Caco-2 (cell line): Measurements from ENCODE around the gene CELF5. TPM values are rescaled to one million over a fixed set of nuclear protein-coding genes. Genes with fewer than 3 reads are reported as not detected.

Experiments used
- BruUV-seq: library from RNA; stranded (reverse); fragments of 400-500 nt; replicated peaks from 2 replicates; lab custom pipeline; 2021; lab: Mats Ljungman, UMichigan
- CTCF ChIA-PET: fragments of 300-600 bp; sonication (Branson Sonifier 250); formaldehyde crosslinking; loops from one replicate; lab custom pipeline; 2022; ENCODE audit warnings: antibody characterized with exemption; lab: Charles Lee
- POLR2A ChIA-PET: fragments of 300-600 bp; sonication (Branson Sonifier 250); formaldehyde crosslinking; loops from one replicate; lab custom pipeline; 2022; ENCODE audit warnings: antibody characterized with exemption; lab: Charles Lee
- DNase-seq, 2 experiments: peaks; one replicate each; pipeline versions ENCODE4 v3.0.0 to v3.0.0-alpha.2; 2020 to 2022
- H3K27me3 ChIP-seq: replicated peaks from 2 replicates; pipeline ENCODE4 v1.6.0; 2011; ENCODE audit warnings: low read length; ENCODE audit not compliant: control insufficient read depth, insufficient read depth
- H3K36me3 ChIP-seq: 2 replicates; pipeline ENCODE4 v1.5.1; 2011; ENCODE audit warnings: low read length; ENCODE audit not compliant: control insufficient read depth, insufficient read depth
- H3K4me1 ChIP-seq: fragments of 250-450 bp; sonication (Bioruptor Pico); 2 replicates; pipeline ENCODE4 v1.5.1; 2020; ENCODE audit warnings: mild to moderate bottlenecking
- H3K4me3 ChIP-seq: 2 replicates; pipeline ENCODE4 v1.5.1; 2011; ENCODE audit warnings: low read depth, mild to moderate bottlenecking, control low read depth, low read length
- H3K9me3 ChIP-seq: fragments of 250-450 bp; sonication (Bioruptor Pico); 2 replicates; pipeline ENCODE4 v1.5.1; 2020; ENCODE audit warnings: mild to moderate bottlenecking, moderate library complexity
- H3K27ac Mint-ChIP-seq: one replicate; pipeline ENCODE4 v1.8.0; 2022; ENCODE audit warnings: mixed read lengths; ENCODE audit not compliant: unreplicated experiment
- H3K27me3 Mint-ChIP-seq: one replicate; pipeline ENCODE4 v1.8.0; 2022; ENCODE audit warnings: mixed read lengths; ENCODE audit not compliant: insufficient read depth, unreplicated experiment
- H3K36me3 Mint-ChIP-seq: one replicate; pipeline ENCODE4 v1.8.0; 2022; ENCODE audit warnings: mild to moderate bottlenecking, mixed read lengths; ENCODE audit not compliant: insufficient read depth, unreplicated experiment
- H3K4me1 Mint-ChIP-seq: one replicate; pipeline ENCODE4 v1.8.0; 2022; ENCODE audit warnings: low read depth, mixed read lengths; ENCODE audit not compliant: unreplicated experiment
- H3K4me3 Mint-ChIP-seq: one replicate; pipeline ENCODE4 v1.8.0; 2022; ENCODE audit warnings: mild to moderate bottlenecking, moderate library complexity, mixed read lengths; ENCODE audit not compliant: unreplicated experiment
- H3K9me3 Mint-ChIP-seq: one replicate; pipeline ENCODE4 v1.8.0; 2022; ENCODE audit warnings: mixed read lengths; ENCODE audit not compliant: unreplicated experiment
- intact Hi-C: fragments of 100-400 bp; cut with micrococcal nuclease; formaldehyde crosslinking; loops from one replicate; pipeline ENCODE4 v1.10.0; 2022; ENCODE audit not compliant: unreplicated experiment
- total RNA-seq: library from RNA; stranded (reverse); gene quantifications from 2 replicates; pipeline ENCODE4 v1.2.3, GENCODE V29; 2022
- TF ChIP-seq, protein P1 (sequence below), 2 experiments: fragments of 200-600 bp in 1 of 2; IDR thresholded peaks; 1 replicate in 1 of 2; 2 replicates in 1 of 2; pipeline versions ENCODE4 v1.5.1 to v1.8.0; 2011 to 2022; ENCODE audit warnings: antibody characterized with exemption in 1 of 2, control low read depth in 1 of 2, inconsistent platforms in 1 of 2, low read depth in 1 of 2, low read length in 1 of 2, mild to moderate bottlenecking in 1 of 2, moderate library complexity in 1 of 2; ENCODE audit not compliant: insufficient read depth in 1 of 2, severe bottlenecking in 1 of 2, unreplicated experiment in 1 of 2

Gene CELF5
- total RNA-seq, 1 experiment from 2014 or later = 0.07 TPM

DNA sequence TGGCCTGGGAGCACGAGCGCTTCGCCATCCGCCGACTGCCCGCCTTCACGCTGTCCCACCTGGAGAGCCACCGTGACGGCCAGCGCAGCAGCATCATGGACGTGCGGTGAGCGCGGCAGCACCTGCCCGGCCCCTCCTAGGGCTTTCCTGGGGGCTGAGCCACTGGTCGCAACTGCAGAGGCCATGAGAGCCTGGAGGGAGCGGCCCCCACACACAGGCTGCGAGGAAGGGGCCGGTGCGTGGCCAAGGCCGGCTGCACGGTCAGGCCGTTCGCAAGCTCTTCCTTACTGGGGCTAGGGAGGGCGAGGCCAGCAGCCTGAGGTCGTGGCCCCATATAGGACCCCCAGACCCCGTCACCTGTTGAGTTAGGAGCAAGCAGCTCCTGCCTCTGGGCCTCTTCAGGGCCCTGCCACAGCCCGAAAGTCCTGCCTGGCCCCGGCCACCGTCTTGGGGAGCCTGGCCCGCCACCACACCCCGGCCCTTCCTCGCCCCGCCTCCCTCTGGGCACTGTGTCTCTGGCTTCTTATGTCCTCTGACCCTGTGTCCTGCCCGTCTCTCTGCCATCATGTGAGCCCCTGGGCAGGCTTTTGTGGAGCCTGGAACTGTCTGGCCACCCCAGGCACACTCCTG is 19.7 kb upstream of the CELF5 start:
- H3K4me3 Mint-ChIP-seq = no peak overlapping the region
- H3K27me3 Mint-ChIP-seq = no peaks in the 10 kb centered on the region
- H3K27ac Mint-ChIP-seq = no peak overlapping the region
- H3K4me1 ChIP-seq = no peaks in the 10 kb centered on the region
- no TSS peak for BruUV-seq
- ChIA-PET CTCF (no interaction called here), POLR2A (no interaction called here)
- H3K4me1 Mint-ChIP-seq = no peaks in the 10 kb centered on the region
- H3K36me3 ChIP-seq = no peaks in the 10 kb centered on the region
- intact Hi-C loops = no loop called here
- H3K9me3 ChIP-seq = no peaks in the 10 kb centered on the region
- TF ChIP-seq, protein P1, sequence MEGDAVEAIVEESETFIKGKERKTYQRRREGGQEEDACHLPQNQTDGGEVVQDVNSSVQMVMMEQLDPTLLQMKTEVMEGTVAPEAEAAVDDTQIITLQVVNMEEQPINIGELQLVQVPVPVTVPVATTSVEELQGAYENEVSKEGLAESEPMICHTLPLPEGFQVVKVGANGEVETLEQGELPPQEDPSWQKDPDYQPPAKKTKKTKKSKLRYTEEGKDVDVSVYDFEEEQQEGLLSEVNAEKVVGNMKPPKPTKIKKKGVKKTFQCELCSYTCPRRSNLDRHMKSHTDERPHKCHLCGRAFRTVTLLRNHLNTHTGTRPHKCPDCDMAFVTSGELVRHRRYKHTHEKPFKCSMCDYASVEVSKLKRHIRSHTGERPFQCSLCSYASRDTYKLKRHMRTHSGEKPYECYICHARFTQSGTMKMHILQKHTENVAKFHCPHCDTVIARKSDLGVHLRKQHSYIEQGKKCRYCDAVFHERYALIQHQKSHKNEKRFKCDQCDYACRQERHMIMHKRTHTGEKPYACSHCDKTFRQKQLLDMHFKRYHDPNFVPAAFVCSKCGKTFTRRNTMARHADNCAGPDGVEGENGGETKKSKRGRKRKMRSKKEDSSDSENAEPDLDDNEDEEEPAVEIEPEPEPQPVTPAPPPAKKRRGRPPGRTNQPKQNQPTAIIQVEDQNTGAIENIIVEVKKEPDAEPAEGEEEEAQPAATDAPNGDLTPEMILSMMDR (IDR thresholded peaks at IDR 0.05; ENCODE audit: insufficient read depth in 1 of 2, low read depth in 1 of 2, low read length in 1 of 2, severe bottlenecking in 1 of 2, unreplicated experiment in 1 of 2) = no peak
- no peak for DNase-seq
- no peaks in the 10 kb centered on the region for H3K9me3 Mint-ChIP-seq
- H3K36me3 Mint-ChIP-seq = peaks cover 17% of the 10 kb centered on the region
- no peaks in the 10 kb centered on the region for H3K27me3 ChIP-seq
- H3K4me3 ChIP-seq = no peak overlapping the region

DNA sequence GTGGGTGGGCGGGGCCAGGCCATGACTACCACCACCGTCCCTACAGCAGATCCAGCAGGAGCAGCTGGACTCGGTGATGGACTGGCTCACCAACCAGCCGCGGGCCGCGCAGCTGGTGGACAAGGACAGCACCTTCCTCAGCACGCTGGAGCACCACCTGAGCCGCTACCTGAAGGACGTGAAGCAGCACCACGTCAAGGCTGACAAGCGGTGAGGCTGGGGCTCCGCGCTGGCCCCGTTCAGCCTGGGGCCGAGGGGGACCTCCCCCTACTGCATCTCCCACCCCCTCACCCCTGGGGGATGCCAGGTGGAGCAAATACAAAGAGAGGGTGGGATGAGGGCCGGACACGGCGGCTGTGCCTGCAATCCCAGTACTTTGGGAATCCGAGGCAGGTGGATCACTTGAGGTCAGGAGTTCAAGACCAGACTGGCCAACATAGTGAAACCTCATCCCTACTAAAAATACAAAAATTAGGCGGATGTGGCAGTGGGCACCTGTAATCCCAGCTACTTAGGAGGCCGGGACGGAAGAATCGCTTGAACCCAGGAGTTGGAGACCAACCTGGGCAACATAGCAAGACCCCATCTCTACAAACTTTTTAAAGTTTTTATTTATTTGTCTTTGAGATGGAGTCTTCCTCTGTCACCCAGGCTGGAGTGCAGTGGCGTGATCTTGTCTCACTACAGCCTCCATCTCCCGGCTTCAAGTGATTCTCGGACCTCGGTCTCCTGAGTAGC is 18.1 kb upstream of the CELF5 start:
- Mint-ChIP-seq H3K4me3 (no peak overlapping the region), H3K4me1 (no peaks in the 10 kb centered on the region), H3K36me3 (peaks cover 25% of the 10 kb centered on the region), H3K27ac (no peak overlapping the region), H3K9me3 (no peaks in the 10 kb centered on the region), H3K27me3 (no peaks in the 10 kb centered on the region)
- ChIA-PET CTCF (no interaction called here), POLR2A (no interaction called here)
- intact Hi-C loops = no loop called here
- H3K27me3 ChIP-seq = no peaks in the 10 kb centered on the region
- no peaks in the 10 kb centered on the region for H3K36me3 ChIP-seq
- no peak for DNase-seq
- no TSS peak for BruUV-seq
- H3K4me3 ChIP-seq = no peak overlapping the region
- no peaks in the 10 kb centered on the region for H3K4me1 ChIP-seq
- TF ChIP-seq, protein P1 (IDR thresholded peaks at IDR 0.05; ENCODE audit: insufficient read depth in 1 of 2, low read depth in 1 of 2, low read length in 1 of 2, severe bottlenecking in 1 of 2, unreplicated experiment in 1 of 2) = no peak
- H3K9me3 ChIP-seq = no peaks in the 10 kb centered on the region

DNA sequence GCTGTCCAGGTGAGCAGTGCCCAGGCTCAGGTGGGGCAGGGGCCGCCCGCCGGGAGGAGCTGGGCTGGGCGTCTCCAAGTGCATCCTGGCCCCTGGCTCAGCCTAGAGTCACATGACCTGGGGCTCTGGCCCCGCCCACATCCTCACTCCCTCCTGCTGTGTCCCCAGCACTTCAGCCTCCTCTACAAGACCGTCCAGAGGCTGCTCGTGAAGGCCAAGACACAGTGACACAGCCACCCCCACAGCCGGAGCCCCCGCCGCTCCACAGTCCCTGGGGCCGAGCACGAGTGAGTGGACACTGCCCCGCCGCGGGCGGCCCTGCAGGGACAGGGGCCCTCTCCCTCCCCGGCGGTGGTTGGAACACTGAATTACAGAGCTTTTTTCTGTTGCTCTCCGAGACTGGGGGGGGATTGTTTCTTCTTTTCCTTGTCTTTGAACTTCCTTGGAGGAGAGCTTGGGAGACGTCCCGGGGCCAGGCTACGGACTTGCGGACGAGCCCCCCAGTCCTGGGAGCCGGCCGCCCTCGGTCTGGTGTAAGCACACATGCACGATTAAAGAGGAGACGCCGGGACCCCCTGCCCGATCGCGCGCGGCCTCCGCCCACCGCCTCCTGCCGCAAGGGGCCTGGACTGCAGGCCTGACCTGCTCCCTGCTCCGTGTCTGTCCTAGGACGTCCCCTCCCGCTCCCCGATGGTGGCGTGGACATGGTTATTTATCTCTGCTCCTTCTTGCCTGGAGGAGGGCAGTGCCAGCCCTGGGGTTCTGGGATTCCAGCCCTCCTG is 16.8 kb upstream of the CELF5 start:
- intact Hi-C loops = no loop called here
- H3K27me3 Mint-ChIP-seq = no peaks in the 10 kb centered on the region
- ChIA-PET POLR2A (no interaction called here), CTCF (no interaction called here)
- Histone ChIP-seq H3K36me3 (no peaks in the 10 kb centered on the region), H3K4me3 (no peak overlapping the region), H3K9me3 (no peaks in the 10 kb centered on the region), H3K4me1 (no peaks in the 10 kb centered on the region), H3K27me3 (no peaks in the 10 kb centered on the region)
- H3K9me3 Mint-ChIP-seq = no peaks in the 10 kb centered on the region
- no peak for DNase-seq
- no peak overlapping the region for H3K27ac Mint-ChIP-seq
- no TSS peak for BruUV-seq
- peaks cover 24% of the 10 kb centered on the region for H3K36me3 Mint-ChIP-seq
- no peak overlapping the region for H3K4me3 Mint-ChIP-seq
- TF ChIP-seq, protein P1 (IDR thresholded peaks at IDR 0.05; ENCODE audit: insufficient read depth in 1 of 2, low read depth in 1 of 2, low read length in 1 of 2, severe bottlenecking in 1 of 2, unreplicated experiment in 1 of 2) = no peak
- no peaks in the 10 kb centered on the region for H3K4me1 Mint-ChIP-seq
